Stimulated activated effector memory CD8-positive, alpha-beta T cell treated with anti-CD3 and anti-CD28 coated beads, Interleukin-12 subunit alpha, Interleukin-12 subunit beta, amount 100 ng/mL, for 72 hours (primary cell): Measurements from ENCODE around the gene GPC3.
"Not testable (repeated sequence)": the region's sequence is repeated elsewhere in the genome, so short reads cannot be mapped to it uniquely, and the experiment has no call there.

Experiments used
- ATAC-seq: fragments of 150-1000 bp; cut with Tn5 transposase; 2 replicates; pipeline ENCODE4 v1.10.0; 2021
- DNase-seq, 2 donors: peaks; one replicate each; pipeline ENCODE4 v3.0.0; 2021 to 2022; ENCODE audit warnings: low spot score in 2 of 2
- H3K27ac Mint-ChIP-seq: one replicate; pipeline ENCODE4 v1.8.0; 2022; ENCODE audit warnings: mild to moderate bottlenecking, mixed read lengths
- H3K36me3 Mint-ChIP-seq: one replicate; pipeline ENCODE4 v1.8.0; 2022; ENCODE audit warnings: mild to moderate bottlenecking, mixed read lengths
- H3K4me1 Mint-ChIP-seq: one replicate; pipeline ENCODE4 v1.8.0; 2022; ENCODE audit warnings: mixed read lengths
- H3K4me3 Mint-ChIP-seq: one replicate; pipeline ENCODE4 v1.8.0; 2022; ENCODE audit warnings: mild to moderate bottlenecking, mixed read lengths
- H3K9me3 Mint-ChIP-seq: one replicate; pipeline ENCODE4 v1.8.0; 2022; ENCODE audit warnings: mixed read lengths

The GPC3 gene

GRCh38 chrX:133527825-133528224, 457.6 kb downstream of the GPC3 start:
- no peaks in the 10 kb centered on the region for H3K4me1 Mint-ChIP-seq
- no peak overlapping the region for H3K4me3 Mint-ChIP-seq
- no peaks in the 10 kb centered on the region for H3K36me3 Mint-ChIP-seq
- no peak for ATAC-seq
- DNase-seq: no peak
- no peak overlapping the region for H3K27ac Mint-ChIP-seq
- H3K9me3 Mint-ChIP-seq: no peaks in the 10 kb centered on the region

- Mint-ChIP-seq H3K27ac (no peak overlapping the region), H3K4me3 (no peak overlapping the region), H3K9me3 (no peaks in the 10 kb centered on the region), H3K4me1 (no peaks in the 10 kb centered on the region), H3K36me3 (no peaks in the 10 kb centered on the region)
- ATAC-seq (no peak), DNase-seq (no peak)
These were observed 458.0 kb downstream of the GPC3 start for GRCh38 chrX:133527415-133527814.

GRCh38 chrX:133526773-133527172, 458.6 kb downstream of the GPC3 start:
- not testable (repeated sequence) for H3K27ac Mint-ChIP-seq, H3K36me3 Mint-ChIP-seq, H3K4me1 Mint-ChIP-seq, H3K4me3 Mint-ChIP-seq, H3K9me3 Mint-ChIP-seq, ATAC-seq, DNase-seq

GRCh38 chrX:133523526-133523925, 461.9 kb downstream of the GPC3 start:
- H3K4me1 Mint-ChIP-seq: no peaks in the 10 kb centered on the region
- no peak overlapping the region for H3K27ac Mint-ChIP-seq
- no peak overlapping the region for H3K4me3 Mint-ChIP-seq
- H3K9me3 Mint-ChIP-seq: no peaks in the 10 kb centered on the region
- no peaks in the 10 kb centered on the region for H3K36me3 Mint-ChIP-seq
- DNase-seq: no peak
- ATAC-seq: no peak

GRCh38 chrX:133523081-133523487, 462.3 kb downstream of the GPC3 start:
- Mint-ChIP-seq H3K36me3 (no peaks in the 10 kb centered on the region), H3K4me3 (no peak overlapping the region), H3K4me1 (no peaks in the 10 kb centered on the region), H3K27ac (no peak overlapping the region), H3K9me3 (no peaks in the 10 kb centered on the region)
- DNase-seq: no peak
- no peak for ATAC-seq

GRCh38 chrX:133516686-133517085, 468.7 kb downstream of the GPC3 start:
- Mint-ChIP-seq H3K27ac (no peak overlapping the region), H3K4me1 (no peaks in the 10 kb centered on the region), H3K4me3 (no peak overlapping the region), H3K36me3 (no peaks in the 10 kb centered on the region), H3K9me3 (no peaks in the 10 kb centered on the region)
- DNase-seq (no peak), ATAC-seq (no peak)

- no peak overlapping the region for H3K4me3 Mint-ChIP-seq
- no peaks in the 10 kb centered on the region for H3K36me3 Mint-ChIP-seq
- H3K4me1 Mint-ChIP-seq: no peaks in the 10 kb centered on the region
- ATAC-seq: no peak
- no peak overlapping the region for H3K27ac Mint-ChIP-seq
- DNase-seq: no peak
- H3K9me3 Mint-ChIP-seq: no peaks in the 10 kb centered on the region
These were observed 470.9 kb downstream of the GPC3 start for GRCh38 chrX:133514486-133514885.

GRCh38 chrX:133513123-133513522, 472.3 kb downstream of the GPC3 start:
- DNase-seq (no peak), ATAC-seq (no peak)
- Mint-ChIP-seq H3K27ac (no peak overlapping the region), H3K9me3 (no peaks in the 10 kb centered on the region), H3K4me1 (no peaks in the 10 kb centered on the region), H3K4me3 (no peak overlapping the region), H3K36me3 (no peaks in the 10 kb centered on the region)

GRCh38 chrX:133511041-133511440, 474.4 kb downstream of the GPC3 start:
- Mint-ChIP-seq H3K27ac (no peak overlapping the region), H3K36me3 (no peaks in the 10 kb centered on the region), H3K4me1 (no peaks in the 10 kb centered on the region), H3K9me3 (peaks cover 4% of the 10 kb centered on the region), H3K4me3 (no peak overlapping the region)
- ATAC-seq (no peak), DNase-seq (no peak)

- Mint-ChIP-seq H3K27ac (no peak overlapping the region), H3K36me3 (no peaks in the 10 kb centered on the region), H3K9me3 (no peaks in the 10 kb centered on the region), H3K4me3 (no peak overlapping the region), H3K4me1 (no peaks in the 10 kb centered on the region)
- DNase-seq (no peak), ATAC-seq (no peak)
These were observed 488.0 kb downstream of the GPC3 start for GRCh38 chrX:133497356-133497755.

GRCh38 chrX:133495464-133496391, 489.7 kb downstream of the GPC3 start:
- Mint-ChIP-seq H3K4me3 (no peak overlapping the region), H3K27ac (no peak overlapping the region), H3K9me3 (no peaks in the 10 kb centered on the region), H3K4me1 (no peaks in the 10 kb centered on the region), H3K36me3 (no peaks in the 10 kb centered on the region)
- DNase-seq (no peak), ATAC-seq (no peak)

- Mint-ChIP-seq H3K9me3 (no peaks in the 10 kb centered on the region), H3K4me3 (no peak overlapping the region), H3K27ac (no peak overlapping the region), H3K36me3 (no peaks in the 10 kb centered on the region), H3K4me1 (no peaks in the 10 kb centered on the region)
- ATAC-seq (no peak), DNase-seq (no peak)
These were observed 492.0 kb downstream of the GPC3 start for GRCh38 chrX:133493366-133493765.

- ATAC-seq (no peak), DNase-seq (no peak)
- Mint-ChIP-seq H3K36me3 (no peaks in the 10 kb centered on the region), H3K4me3 (no peak overlapping the region), H3K9me3 (no peaks in the 10 kb centered on the region), H3K27ac (no peak overlapping the region), H3K4me1 (no peaks in the 10 kb centered on the region)
These were observed 494.4 kb downstream of the GPC3 start for GRCh38 chrX:133490955-133491354.
